ENCODE data around the gene GRIN3B. TPM values are rescaled to one million over a fixed set of nuclear protein-coding genes. Genes with fewer than 3 reads are reported as not detected.
A peak's percentile ranks its signal among the peaks of the same experiment; 100 is the strongest.

The GRIN3B gene, protein sequence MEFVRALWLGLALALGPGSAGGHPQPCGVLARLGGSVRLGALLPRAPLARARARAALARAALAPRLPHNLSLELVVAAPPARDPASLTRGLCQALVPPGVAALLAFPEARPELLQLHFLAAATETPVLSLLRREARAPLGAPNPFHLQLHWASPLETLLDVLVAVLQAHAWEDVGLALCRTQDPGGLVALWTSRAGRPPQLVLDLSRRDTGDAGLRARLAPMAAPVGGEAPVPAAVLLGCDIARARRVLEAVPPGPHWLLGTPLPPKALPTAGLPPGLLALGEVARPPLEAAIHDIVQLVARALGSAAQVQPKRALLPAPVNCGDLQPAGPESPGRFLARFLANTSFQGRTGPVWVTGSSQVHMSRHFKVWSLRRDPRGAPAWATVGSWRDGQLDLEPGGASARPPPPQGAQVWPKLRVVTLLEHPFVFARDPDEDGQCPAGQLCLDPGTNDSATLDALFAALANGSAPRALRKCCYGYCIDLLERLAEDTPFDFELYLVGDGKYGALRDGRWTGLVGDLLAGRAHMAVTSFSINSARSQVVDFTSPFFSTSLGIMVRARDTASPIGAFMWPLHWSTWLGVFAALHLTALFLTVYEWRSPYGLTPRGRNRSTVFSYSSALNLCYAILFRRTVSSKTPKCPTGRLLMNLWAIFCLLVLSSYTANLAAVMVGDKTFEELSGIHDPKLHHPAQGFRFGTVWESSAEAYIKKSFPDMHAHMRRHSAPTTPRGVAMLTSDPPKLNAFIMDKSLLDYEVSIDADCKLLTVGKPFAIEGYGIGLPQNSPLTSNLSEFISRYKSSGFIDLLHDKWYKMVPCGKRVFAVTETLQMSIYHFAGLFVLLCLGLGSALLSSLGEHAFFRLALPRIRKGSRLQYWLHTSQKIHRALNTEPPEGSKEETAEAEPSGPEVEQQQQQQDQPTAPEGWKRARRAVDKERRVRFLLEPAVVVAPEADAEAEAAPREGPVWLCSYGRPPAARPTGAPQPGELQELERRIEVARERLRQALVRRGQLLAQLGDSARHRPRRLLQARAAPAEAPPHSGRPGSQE
- total RNA-seq = under 0.01 and 0.20 TPM in 2 replicates

GRCh38 chr19:1000095-1000494 is at the start of gene GRIN3B:
TSS of gene GRIN3B (plus strand) at chr19:1000419. CDS start at chr19:1000438, 19 bp downstream.

DNA sequence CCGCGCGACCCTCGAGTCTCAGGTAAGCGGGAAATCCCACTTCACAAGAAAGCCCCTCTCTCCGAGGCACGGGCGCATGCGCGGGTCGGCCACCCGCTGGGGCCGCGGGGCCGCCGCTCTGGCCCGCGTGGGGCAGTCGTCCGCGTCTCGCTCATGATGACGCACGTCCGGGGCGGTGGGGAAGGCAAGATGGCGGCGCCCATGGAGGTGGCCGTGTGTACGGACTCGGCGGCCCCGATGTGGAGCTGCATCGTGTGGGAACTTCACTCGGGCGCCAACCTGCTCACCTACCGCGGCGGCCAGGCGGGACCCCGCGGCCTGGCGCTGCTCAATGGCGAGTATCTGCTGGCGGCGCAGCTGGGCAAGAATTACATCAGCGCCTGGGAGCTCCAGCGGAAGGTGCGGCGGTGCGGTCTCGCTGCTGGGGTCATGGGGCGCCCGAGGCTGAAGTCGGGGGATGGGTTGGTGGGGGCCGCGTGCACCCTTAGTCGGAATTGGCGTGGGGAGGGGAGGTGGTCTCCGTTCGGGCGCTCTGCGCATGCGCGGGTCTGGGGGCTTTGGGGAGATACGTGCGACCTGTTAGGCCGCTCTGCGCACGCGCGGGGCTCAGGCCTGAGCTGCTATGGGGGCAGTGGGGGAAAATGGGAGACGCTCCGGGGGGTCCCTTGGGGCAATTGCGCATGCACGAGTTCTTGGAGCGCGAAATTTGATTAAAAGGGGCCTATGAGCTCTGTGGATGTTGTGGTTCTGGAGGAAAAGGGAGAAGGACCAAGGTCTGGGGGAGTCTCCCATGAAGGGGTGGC is 15.9 kb upstream of the GRIN3B start, which contains the start of gene WDR18:
TSS of gene WDR18 (plus strand) at position 181 of the 803 bp plus-strand sequence. CDS start at position 190, 9 bp downstream.

GRCh38 chr19:1020868-1021425 is 20.7 kb downstream of the GRIN3B start, which contains the start of gene TMEM259:
TSS of gene TMEM259 (minus strand) at chr19:1021123. CDS start at chr19:1020996, 127 bp downstream.

DNA sequence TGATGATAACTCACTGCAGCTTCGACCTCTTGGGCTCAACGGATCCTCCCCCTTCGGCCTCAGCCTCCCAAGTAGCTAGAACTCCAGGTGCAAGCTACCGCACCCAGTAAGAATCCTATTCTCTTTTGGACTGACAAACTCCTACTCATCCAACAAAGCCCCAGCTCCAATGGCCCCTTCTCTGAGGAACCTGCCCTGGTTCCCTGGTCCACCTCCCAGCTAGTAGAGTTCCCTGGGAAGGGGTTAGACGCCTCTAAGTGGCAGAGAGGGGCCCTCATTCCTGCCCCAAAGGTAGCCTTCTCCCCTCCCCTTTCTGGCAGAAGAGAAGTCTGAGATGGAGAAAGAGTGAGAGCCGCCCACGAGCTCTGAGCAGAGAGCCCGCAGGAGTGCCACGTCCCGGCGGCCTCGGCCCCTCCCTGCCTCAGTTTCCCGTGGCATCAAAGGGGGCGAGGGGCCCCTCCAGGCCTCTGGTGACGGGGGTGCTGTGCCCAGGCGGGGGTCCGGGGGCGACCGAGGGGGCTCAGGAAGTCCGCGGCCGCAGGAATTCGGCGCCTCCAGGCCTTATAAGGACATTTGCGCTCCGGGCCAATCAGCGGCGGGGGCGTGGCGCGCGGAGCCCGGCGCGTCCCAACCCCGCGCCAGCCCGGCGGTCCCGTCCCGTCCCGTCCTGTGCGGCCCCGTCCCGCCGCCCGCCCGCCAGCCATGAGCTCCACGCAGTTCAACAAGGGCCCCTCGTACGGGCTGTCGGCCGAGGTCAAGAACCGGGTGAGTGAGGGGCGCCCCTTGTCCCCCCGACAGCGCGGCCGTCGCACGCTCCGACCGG is 26.0 kb downstream of the GRIN3B start, which contains the start of gene CNN2:
TSS of gene CNN2 (plus strand) at position 649 of the 823 bp plus-strand sequence. CDS start at position 703, 54 bp downstream.

DNA sequence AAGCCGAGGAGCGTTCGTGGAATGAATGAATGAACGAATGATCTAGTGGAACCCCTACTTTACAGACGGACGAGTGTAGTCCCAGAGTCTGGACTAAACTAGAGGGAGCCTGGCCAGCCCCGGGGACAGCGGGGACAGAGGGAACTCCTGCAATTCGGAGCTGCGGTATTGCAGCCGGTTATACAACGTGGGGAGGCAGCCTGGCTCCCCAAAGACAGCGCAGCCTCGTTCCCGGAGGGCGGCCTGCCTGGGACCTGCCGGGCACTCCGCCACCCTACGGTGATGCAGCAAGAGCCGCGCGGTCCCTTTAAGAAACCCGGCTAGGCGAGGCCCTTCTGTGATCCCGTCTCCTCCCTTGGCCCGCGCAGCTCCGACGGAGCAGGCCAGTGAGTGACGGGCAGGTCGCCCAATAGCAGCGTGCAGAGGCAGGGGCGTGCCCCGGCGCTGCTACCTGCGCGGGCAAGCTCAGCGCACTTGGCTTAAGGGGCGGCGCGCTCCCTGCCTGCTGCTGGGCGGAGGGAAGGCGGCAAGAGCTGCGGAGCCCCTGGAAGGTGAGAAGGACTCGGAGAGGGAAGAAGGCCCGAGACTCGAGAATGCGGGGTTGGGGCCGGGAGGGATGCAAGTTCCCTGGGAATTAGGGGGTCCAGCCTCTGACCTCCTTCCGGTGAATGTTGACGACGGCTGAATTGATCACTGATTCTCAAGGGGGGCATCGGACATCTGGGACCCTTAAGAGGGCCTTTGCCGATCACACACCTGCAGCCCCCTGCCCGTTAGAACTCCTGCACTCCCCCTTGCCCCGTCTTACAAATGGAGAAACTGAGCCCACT is 39.6 kb downstream of the GRIN3B start, which contains the start of gene ABCA7:
TSS of gene ABCA7 (plus strand) at position 462 of the 830 bp plus-strand sequence. CDS start 1,255 bp downstream, outside the sequence.

Small RNAs within 50 kb of the gene (small RNA-seq; reads per million reads assigned to genes)
- 14.5 reads per million, percentile 96 among the genes with 10 or more reads in this experiment for gene RNU6-2

Other genes with a start within 250 kb of the GRIN3B start
- gene MISP, start 249.3 kb upstream of the GRIN3B start, total RNA-seq = 0.20 TPM in 1 of 2 replicates, not detected in the other
- 133 and 189 TPM in 2 replicates for gene PTBP1, start 203.0 kb upstream of the GRIN3B start, total RNA-seq
- not detected in 2 replicates for gene PLPPR3, start 178.5 kb upstream of the GRIN3B start, total RNA-seq
- not detected in 2 replicates for gene AZU1, start 172.6 kb upstream of the GRIN3B start, total RNA-seq
- gene PRTN3, start 159.4 kb upstream of the GRIN3B start, total RNA-seq = not detected in 2 replicates
- 0.20 and 0.37 TPM in 2 replicates for gene ELANE, start 148.1 kb upstream of the GRIN3B start, total RNA-seq
- 8.0 and 144 TPM in 2 replicates for gene CFD, start 140.8 kb upstream of the GRIN3B start, total RNA-seq
- 24.3 and 25.0 TPM in 2 replicates for gene MED16, start 107.2 kb upstream of the GRIN3B start, total RNA-seq
- not detected in 2 replicates for gene RNU6-9, start 106.9 kb upstream of the GRIN3B start, total RNA-seq
- 23.1 and 25.7 TPM in 2 replicates for gene R3HDM4, start 87.2 kb upstream of the GRIN3B start, total RNA-seq
- gene KISS1R, start 83.1 kb upstream of the GRIN3B start, total RNA-seq = not detected in 2 replicates
- 18.4 and 33.2 TPM in 2 replicates for gene ARID3A, start 74.4 kb upstream of the GRIN3B start, total RNA-seq
- 68.0 and 80.9 TPM in 2 replicates for gene WDR18, start 16.1 kb upstream of the GRIN3B start, total RNA-seq
- gene TMEM259, start 20.7 kb downstream of the GRIN3B start, total RNA-seq = 68.3 and 80.5 TPM in 2 replicates
- gene RNU6-2, start 21.1 kb downstream of the GRIN3B start, total RNA-seq = not detected in 2 replicates
- gene CNN2, start 26.2 kb downstream of the GRIN3B start, total RNA-seq = 122 and 131 TPM in 2 replicates
- gene ABCA7, start 39.7 kb downstream of the GRIN3B start, total RNA-seq = 4.0 and 4.3 TPM in 2 replicates
- 0.78 and 1.5 TPM in 2 replicates for gene ARHGAP45, start 66.7 kb downstream of the GRIN3B start, total RNA-seq
- 84.5 and 113 TPM in 2 replicates for gene POLR2E, start 95.0 kb downstream of the GRIN3B start, total RNA-seq
- gene GPX4, start 103.6 kb downstream of the GRIN3B start, total RNA-seq = 326 and 402 TPM in 2 replicates
- 44.4 and 46.3 TPM in 2 replicates for gene SBNO2, start 173.8 kb downstream of the GRIN3B start, total RNA-seq
- 58.4 and 85.0 TPM in 2 replicates for gene STK11, start 205.4 kb downstream of the GRIN3B start, total RNA-seq
- gene CBARP, start 237.6 kb downstream of the GRIN3B start, total RNA-seq = 2.9 and 4.7 TPM in 2 replicates
- 25.4 and 32.7 TPM in 2 replicates for gene ATP5F1D, start 241.3 kb downstream of the GRIN3B start, total RNA-seq
- gene MIDN, start 248.2 kb downstream of the GRIN3B start, total RNA-seq = 15.8 and 21.9 TPM in 2 replicates